Adrenal gland (tissue), 12 donors: ENCODE results near the gene LACTBL1. TPM values are rescaled to one million over a fixed set of nuclear protein-coding genes. Genes with fewer than 3 reads are reported as not detected.
A peak's percentile ranks its signal among the peaks of the same experiment; 100 is the strongest.

Source experiments
- DNase-seq, 7 donors: peaks; one replicate each; pipeline ENCODE4 v3.0.0-alpha.2; 2019 to 2020
- H3K27ac ChIP-seq, 5 donors: fragments of 200-600 bp; sonication (generic) in 4 of 5; 1 replicate in 3 of 5; 2 replicates in 2 of 5; pipeline versions ENCODE4 v1.5.1 to v1.8.0; 2016 to 2020; ENCODE audit warnings: mild to moderate bottlenecking in 1 of 5
- H3K27me3 ChIP-seq: fragments of 200-600 bp; 2 replicates; pipeline ENCODE4 v1.8.0; 2021
- H3K36me3 ChIP-seq, 2 donors: fragments of 200-600 bp; replicated peaks in 1 of 2; 1 replicate in 1 of 2; 2 replicates in 1 of 2; pipeline versions ENCODE4 v1.5.1 to v1.8.0; 2018 to 2022
- H3K4me1 ChIP-seq, 2 donors: fragments of 200-600 bp; replicated peaks in 1 of 2; 1 replicate in 1 of 2; 2 replicates in 1 of 2; pipeline versions ENCODE4 v1.5.1 to v1.8.0; 2018 to 2021
- H3K4me3 ChIP-seq, 4 donors: fragments of 200-600 bp; sonication (generic) in 3 of 4; one replicate each; pipeline ENCODE4 v1.5.1; 2016 to 2018
- H3K9me3 ChIP-seq, 3 donors: fragments of 200-600 bp; sonication (generic) in 1 of 3; replicated peaks in 1 of 3; 1 replicate in 2 of 3; 2 replicates in 1 of 3; pipeline versions ENCODE4 v1.5.1 to v1.8.0; 2016 to 2021
- POLR2A ChIP-seq, 2 donors: fragments of 450-650 bp; IDR thresholded peaks; one replicate each; pipeline ENCODE4 v1.6.1; 2017; ENCODE audit warnings: antibody characterized with exemption in 2 of 2, mild to moderate bottlenecking in 2 of 2, moderate library complexity in 1 of 2
- WGBS, 4 donors: extraction: QIAGEN DNeasy Blood & Tissue Kit in 2 of 4; methylation state at CpG; one replicate each; pipeline versions ENCODE4 v1.1.5 to v1.1.7; 2013 to 2017; 5-methylcytosine and 5-hydroxymethylcytosine counted together
- intact Hi-C, 2 donors: fragments of 100-400 bp; cut with DNase I; formaldehyde crosslinking; loops; one replicate each; pipeline versions ENCODE4 v1.14.1 to v1.15.0; 2022 to 2023
- polyA plus RNA-seq, 3 donors: library from polyadenylated mRNA; stranded (reverse); fragments of 200-250 nt in 2 of 3; fragments of 350-450 nt in 1 of 3; fragmentation: Illumina TruSeq in 1 of 3; extraction: RNeasy Lipid Tissue Mini Kit (QIAGEN cat#74804) in 1 of 3; gene quantifications; one replicate each; pipeline ENCODE4 v1.2.3, GENCODE V29; 2013 to 2014
- total RNA-seq, 9 donors: library from RNA; depleted of rRNA in 4 of 9; stranded (reverse); fragments of >200 nt in 4 of 9; fragments of 120-200 nt in 1 of 9; fragmentation: NEBNext Ultra II Directional in 1 of 9; extraction: Animal tissue kit (Norgen Biotek cat#: 25700) in 1 of 9; gene quantifications; one replicate each; pipeline versions ENCODE4 v1.1.0 to v1.2.4, GENCODE V29; 2013 to 2023
- TF ChIP-seq, protein P1 (sequence below), 6 experiments: fragments of 450-650 bp in 4 of 6; fragments of 200-600 bp in 2 of 6; sonication (generic) in 1 of 6; IDR thresholded peaks; 1 replicate in 5 of 6; 2 replicates in 1 of 6; pipeline versions ENCODE4 v1.5.1 to v1.8.0; 2016 to 2021; ENCODE audit warnings: antibody characterized with exemption in 6 of 6, mild to moderate bottlenecking in 2 of 6, moderate library complexity in 1 of 6
- donor health status: healthy with polysubstance abuse.
- donor health status: Bipolar disorder and iron deficiency.
- donor health status: DM: yes; HTN: yes; CAD: no.
- donor health status: DM: no; HTN: no; CAD: no.
- donor health status: DM: no; HTN: no; CAD: no.
- donor health status: DM: yes; HTN: yes; CAD: no.

The LACTBL1 gene
- total and polyA plus RNA-seq, 12 donors = not detected

DNA sequence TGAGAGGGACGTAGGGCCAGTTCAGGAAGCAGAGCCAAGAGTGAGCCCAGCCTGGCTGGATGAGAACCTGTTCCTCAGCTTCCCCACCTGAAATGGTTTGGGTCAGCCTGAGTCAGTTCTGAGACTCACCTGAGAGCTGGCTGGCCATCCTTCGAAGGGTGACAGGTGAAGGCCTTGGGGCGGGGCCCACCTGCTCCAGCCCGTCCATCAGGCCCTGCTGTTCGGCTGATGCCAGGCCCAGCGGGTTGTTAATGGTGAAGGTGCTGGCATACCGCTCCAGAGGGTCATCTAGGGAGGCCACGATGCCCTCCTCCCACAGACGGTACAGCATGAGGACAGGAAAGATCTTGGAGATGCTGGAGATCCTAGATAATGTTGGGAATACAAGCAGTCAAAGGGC lies 14.1 kb downstream of the LACTBL1 start:
- no peak for TF ChIP-seq POLR2A (IDR thresholded peaks at IDR 0.05)
- TF ChIP-seq, protein P1, sequence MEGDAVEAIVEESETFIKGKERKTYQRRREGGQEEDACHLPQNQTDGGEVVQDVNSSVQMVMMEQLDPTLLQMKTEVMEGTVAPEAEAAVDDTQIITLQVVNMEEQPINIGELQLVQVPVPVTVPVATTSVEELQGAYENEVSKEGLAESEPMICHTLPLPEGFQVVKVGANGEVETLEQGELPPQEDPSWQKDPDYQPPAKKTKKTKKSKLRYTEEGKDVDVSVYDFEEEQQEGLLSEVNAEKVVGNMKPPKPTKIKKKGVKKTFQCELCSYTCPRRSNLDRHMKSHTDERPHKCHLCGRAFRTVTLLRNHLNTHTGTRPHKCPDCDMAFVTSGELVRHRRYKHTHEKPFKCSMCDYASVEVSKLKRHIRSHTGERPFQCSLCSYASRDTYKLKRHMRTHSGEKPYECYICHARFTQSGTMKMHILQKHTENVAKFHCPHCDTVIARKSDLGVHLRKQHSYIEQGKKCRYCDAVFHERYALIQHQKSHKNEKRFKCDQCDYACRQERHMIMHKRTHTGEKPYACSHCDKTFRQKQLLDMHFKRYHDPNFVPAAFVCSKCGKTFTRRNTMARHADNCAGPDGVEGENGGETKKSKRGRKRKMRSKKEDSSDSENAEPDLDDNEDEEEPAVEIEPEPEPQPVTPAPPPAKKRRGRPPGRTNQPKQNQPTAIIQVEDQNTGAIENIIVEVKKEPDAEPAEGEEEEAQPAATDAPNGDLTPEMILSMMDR (IDR thresholded peaks at IDR 0.05) = no peak
- no peaks in the 10 kb centered on the region for H3K4me1 ChIP-seq
- no peak overlapping the region for H3K4me3 ChIP-seq
- H3K36me3 ChIP-seq = no peaks in the 10 kb centered on the region
- H3K9me3 ChIP-seq = no peaks in the 10 kb centered on the region
- peak in 1 of 7 donors; percentile 34 for DNase-seq
- intact Hi-C loops = no loop called here
- WGBS, 4 donors = 87 to 100% (median 92%) methylated on average over 2 to 9 of the region's 9 CpGs
- H3K27ac ChIP-seq = no peak overlapping the region
- peaks cover 8% of the 10 kb centered on the region for H3K27me3 ChIP-seq

DNA sequence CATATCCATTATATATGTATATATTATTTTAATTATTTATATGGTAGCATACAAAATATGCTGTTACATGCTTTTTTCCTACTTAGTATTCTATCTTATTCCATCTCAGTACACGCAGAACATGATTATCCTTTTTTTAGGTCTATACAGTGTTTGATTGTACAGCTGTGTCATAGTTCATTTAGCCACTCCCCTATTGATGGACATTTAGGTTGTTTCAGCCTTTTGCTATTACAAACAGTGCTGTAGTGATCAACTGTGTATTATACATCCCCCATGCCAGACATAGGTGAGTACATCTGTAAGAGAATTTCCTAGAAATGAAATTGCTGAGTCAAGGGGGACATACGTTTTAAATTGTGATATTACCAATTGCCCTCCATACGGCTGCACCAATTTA lies 15.6 kb downstream of the LACTBL1 start:
- H3K4me1 ChIP-seq = peaks cover 0 to 5% of the 10 kb centered on the region in 2 donors
- H3K9me3 ChIP-seq = no peaks in the 10 kb centered on the region
- no peaks in the 10 kb centered on the region for H3K36me3 ChIP-seq
- DNase-seq = no peak
- H3K4me3 ChIP-seq = no peak overlapping the region
- no peak overlapping the region for H3K27ac ChIP-seq
- peaks cover 23% of the 10 kb centered on the region for H3K27me3 ChIP-seq
- TF ChIP-seq, protein P1 (IDR thresholded peaks at IDR 0.05) = no peak
- no peak for TF ChIP-seq POLR2A (IDR thresholded peaks at IDR 0.05)
- WGBS, 4 donors = 66 to 75% (median 68%) methylated on average over 3 of the region's 3 CpGs
- intact Hi-C loops = no loop called here

DNA sequence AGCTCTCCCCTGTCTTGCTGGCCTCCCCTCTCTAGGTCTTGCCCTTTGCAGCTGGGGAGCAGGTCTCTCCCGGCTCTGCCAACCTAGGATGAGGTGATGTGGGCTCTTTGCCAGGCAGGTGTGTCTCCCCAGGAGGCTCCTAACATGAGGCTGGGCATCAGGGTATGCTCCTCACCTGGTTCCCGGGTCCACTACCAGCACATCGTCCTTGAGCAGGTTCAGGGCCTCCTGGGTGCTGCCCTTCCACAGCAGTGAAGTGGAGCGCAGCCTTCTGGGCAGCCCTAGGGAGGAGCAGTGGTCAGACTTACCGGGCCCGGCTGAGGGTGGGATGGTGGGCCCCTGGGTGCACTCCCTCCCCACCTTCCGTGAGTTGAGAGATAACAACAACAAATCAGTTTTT lies 17.5 kb downstream of the LACTBL1 start:
- H3K27ac ChIP-seq = no peak overlapping the region
- H3K9me3 ChIP-seq = no peaks in the 10 kb centered on the region
- no peaks in the 10 kb centered on the region for H3K36me3 ChIP-seq
- TF ChIP-seq, protein P1 (IDR thresholded peaks at IDR 0.05) = no peak
- no peak for TF ChIP-seq POLR2A (IDR thresholded peaks at IDR 0.05)
- peaks cover 25% of the 10 kb centered on the region for H3K27me3 ChIP-seq
- H3K4me1 ChIP-seq = peaks cover 0 to 5% of the 10 kb centered on the region in 2 donors
- peak in 1 of 7 donors; percentile 23 for DNase-seq
- intact Hi-C loops = no loop called here
- no peak overlapping the region for H3K4me3 ChIP-seq
- 79 to 85% (median 83%) methylated on average over 3 to 7 of the region's 7 CpGs for WGBS, 4 donors

DNA sequence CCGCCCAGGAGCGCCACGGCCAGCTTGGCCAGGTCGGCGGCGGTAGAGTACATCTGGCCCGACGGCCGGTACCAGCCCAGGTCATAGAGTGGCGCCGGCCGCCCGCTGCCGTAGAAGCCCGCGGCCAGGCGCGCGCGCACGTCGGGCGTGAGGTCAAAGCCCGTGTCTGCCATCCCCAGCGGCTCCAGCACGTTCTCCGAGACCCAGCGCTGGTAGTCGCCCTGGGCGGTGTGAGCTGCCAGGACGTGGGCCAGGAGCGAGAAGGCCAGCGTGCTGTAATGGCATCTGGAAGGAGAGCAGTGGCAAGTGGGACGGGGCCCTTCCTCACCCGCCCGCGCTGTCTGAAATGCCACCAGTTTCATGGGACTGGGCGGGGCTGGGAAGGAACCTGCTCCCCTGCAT lies 18.9 kb downstream of the LACTBL1 start:
- Histone ChIP-seq H3K27ac (no peak overlapping the region), H3K27me3 (peaks cover 25% of the 10 kb centered on the region), H3K9me3 (no peaks in the 10 kb centered on the region), H3K4me3 (no peak overlapping the region), H3K36me3 (no peaks in the 10 kb centered on the region), H3K4me1 (peaks cover 0 to 5% of the 10 kb centered on the region in 2 donors)
- no peak for DNase-seq
- WGBS, 4 donors = 34 to 70% (median 52%) methylated on average over 6 to 38 of the region's 38 CpGs
- intact Hi-C loops = no loop called here
- no peak for TF ChIP-seq POLR2A (IDR thresholded peaks at IDR 0.05)
- TF ChIP-seq, protein P1 (IDR thresholded peaks at IDR 0.05) = no peak
